Omental fat pad (tissue), 4 donors: ENCODE data around the gene ANGPTL4. TPM values are rescaled to one million over a fixed set of nuclear protein-coding genes. Genes with fewer than 3 reads are reported as not detected.
"Not testable (repeated sequence)": the region's sequence is repeated elsewhere in the genome, so short reads cannot be mapped to it uniquely, and the experiment has no call there.

Experiments
- ATAC-seq: fragments of 150-250 bp; one replicate; pipeline ENCODE4 v1.9.1; 2016; ENCODE audit warnings: mild to moderate bottlenecking, moderate library complexity; ENCODE audit not compliant: low FRiP score
- DNase-seq: peaks from one replicate; pipeline ENCODE4 v3.0.0-alpha.2; 2019; ENCODE audit warnings: low spot score
- CTCF ChIP-seq, 3 donors: fragments of 450-650 bp; IDR thresholded peaks; one replicate each; pipeline ENCODE4 v1.5.1; 2016 to 2017; ENCODE audit warnings: antibody characterized with exemption in 3 of 3, mild to moderate bottlenecking in 3 of 3, moderate library complexity in 2 of 3
- total RNA-seq, 4 donors: library from RNA; depleted of rRNA; stranded (reverse); fragments of >200 nt; gene quantifications; one replicate each; pipeline ENCODE4 v1.1.0, GENCODE V29; 2016

The ANGPTL4 gene
- total RNA-seq, 4 donors from 2014 or later, result 62.6 to 405 (median 250) TPM

- no peak for TF ChIP-seq CTCF (IDR thresholded peaks at IDR 0.05)
- DNase-seq (no peak), ATAC-seq (no peak)
Measured at GRCh38 chr19:8370176-8371010, 6.4 kb downstream of the ANGPTL4 start.

- DNase-seq, result no peak
- ATAC-seq, result no peak
- TF ChIP-seq CTCF (IDR thresholded peaks at IDR 0.05), result no peak
Measured at GRCh38 chr19:8371011-8371804, 7.3 kb downstream of the ANGPTL4 start.

- ATAC-seq (no peak), DNase-seq (no peak)
- TF ChIP-seq CTCF (IDR thresholded peaks at IDR 0.05), result no peak
Measured at GRCh38 chr19:8373867-8374813, 10.2 kb downstream of the ANGPTL4 start.

GRCh38 chr19:8375766-8376165 lies 11.8 kb downstream of the ANGPTL4 start:
- DNase-seq, ATAC-seq: not testable (repeated sequence)

- not testable (repeated sequence) for DNase-seq, ATAC-seq
Measured at GRCh38 chr19:8376373-8376974, 12.5 kb downstream of the ANGPTL4 start.

GRCh38 chr19:8377598-8377997 lies 13.6 kb downstream of the ANGPTL4 start:
- no peak for ATAC-seq
- no peak for TF ChIP-seq CTCF (IDR thresholded peaks at IDR 0.05)
- no peak for DNase-seq

GRCh38 chr19:8379156-8379891 lies 15.4 kb downstream of the ANGPTL4 start:
- DNase-seq, result not testable (repeated sequence)

GRCh38 chr19:8384569-8384968 lies 20.6 kb downstream of the ANGPTL4 start:
- ATAC-seq, DNase-seq: not testable (repeated sequence)

More at GRCh38 chr19:8379156-8379891, 15.4 kb downstream of the ANGPTL4 start:
- not testable (repeated sequence) for ATAC-seq

- not testable (repeated sequence) for DNase-seq, ATAC-seq
Measured at GRCh38 chr19:8385103-8385502, 21.1 kb downstream of the ANGPTL4 start.

GRCh38 chr19:8385566-8385965 lies 21.6 kb downstream of the ANGPTL4 start:
- DNase-seq, ATAC-seq: not testable (repeated sequence)

GRCh38 chr19:8386419-8386818 lies 22.5 kb downstream of the ANGPTL4 start:
- not testable (repeated sequence) for DNase-seq, ATAC-seq
